ENCODE measurements around the gene PPP1R1B. TPM values are rescaled to one million over a fixed set of nuclear protein-coding genes. Genes with fewer than 3 reads are reported as not detected.
A peak's percentile ranks its signal among the peaks of the same experiment; 100 is the strongest.

The PPP1R1B gene
- total and polyA plus RNA-seq, 12 donors: 0.28 to 2.1 (median 0.66) TPM; not detected in 1

DNA sequence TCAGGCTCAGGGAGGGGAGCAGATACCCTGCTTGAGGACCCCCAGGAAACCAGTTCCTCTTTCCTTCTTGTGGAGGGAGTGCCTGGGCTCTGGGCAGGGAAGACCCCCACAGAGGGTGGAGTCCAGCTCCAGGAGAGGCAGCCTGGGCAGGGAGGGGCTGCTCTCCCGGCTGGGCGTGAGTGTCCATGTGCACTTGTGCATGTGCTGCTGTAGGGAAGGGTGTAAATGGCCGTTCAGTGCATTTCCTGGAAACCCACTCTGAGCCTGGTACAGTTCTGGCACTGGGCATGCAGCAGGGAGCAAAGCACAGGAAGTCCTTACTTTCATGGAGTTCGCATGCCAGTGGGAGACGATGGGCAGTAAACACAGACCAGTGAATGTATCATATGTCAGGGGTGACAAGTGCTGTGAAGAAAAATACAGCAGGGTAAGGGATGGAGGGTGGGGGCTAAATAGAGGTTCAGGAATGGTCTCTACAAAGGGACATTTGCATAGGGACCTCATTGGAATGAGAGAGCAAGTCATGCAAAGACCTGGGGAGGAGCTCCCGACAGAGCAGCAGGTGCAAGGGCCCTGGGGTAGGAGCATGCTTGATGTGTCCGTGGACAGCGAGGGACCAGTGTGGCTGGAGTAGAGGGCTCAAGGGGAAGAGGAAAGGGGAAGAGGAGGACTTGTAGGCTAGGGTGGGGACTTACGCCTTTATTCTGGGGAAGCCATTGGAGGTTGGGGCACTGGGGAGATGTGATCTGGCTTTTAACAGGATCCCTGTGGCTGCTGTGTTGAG lies 15.7 kb downstream of the PPP1R1B start:
- H3K27me3 ChIP-seq: no peaks in the 10 kb centered on the region
- WGBS, 2 donors: 77 to 85% methylated on average over 9 of the region's 9 CpGs
- TF ChIP-seq, protein P1, sequence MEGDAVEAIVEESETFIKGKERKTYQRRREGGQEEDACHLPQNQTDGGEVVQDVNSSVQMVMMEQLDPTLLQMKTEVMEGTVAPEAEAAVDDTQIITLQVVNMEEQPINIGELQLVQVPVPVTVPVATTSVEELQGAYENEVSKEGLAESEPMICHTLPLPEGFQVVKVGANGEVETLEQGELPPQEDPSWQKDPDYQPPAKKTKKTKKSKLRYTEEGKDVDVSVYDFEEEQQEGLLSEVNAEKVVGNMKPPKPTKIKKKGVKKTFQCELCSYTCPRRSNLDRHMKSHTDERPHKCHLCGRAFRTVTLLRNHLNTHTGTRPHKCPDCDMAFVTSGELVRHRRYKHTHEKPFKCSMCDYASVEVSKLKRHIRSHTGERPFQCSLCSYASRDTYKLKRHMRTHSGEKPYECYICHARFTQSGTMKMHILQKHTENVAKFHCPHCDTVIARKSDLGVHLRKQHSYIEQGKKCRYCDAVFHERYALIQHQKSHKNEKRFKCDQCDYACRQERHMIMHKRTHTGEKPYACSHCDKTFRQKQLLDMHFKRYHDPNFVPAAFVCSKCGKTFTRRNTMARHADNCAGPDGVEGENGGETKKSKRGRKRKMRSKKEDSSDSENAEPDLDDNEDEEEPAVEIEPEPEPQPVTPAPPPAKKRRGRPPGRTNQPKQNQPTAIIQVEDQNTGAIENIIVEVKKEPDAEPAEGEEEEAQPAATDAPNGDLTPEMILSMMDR (IDR thresholded peaks at IDR 0.05): no peak
- intact Hi-C loops (cut with DNase I): no loop called here
- ATAC-seq: no peak
- H3K4me1 ChIP-seq: peaks cover 10 to 88% (median 63%) of the 10 kb centered on the region in 9 donors
- no peak for DNase-seq
- H3K27ac ChIP-seq: no peak overlapping the region
- no peaks in the 10 kb centered on the region for H3K9me3 ChIP-seq
- H3K4me3 ChIP-seq: no peak overlapping the region
- H3K36me3 ChIP-seq: peaks cover 0 to 6% (median 0%) of the 10 kb centered on the region in 9 donors

DNA sequence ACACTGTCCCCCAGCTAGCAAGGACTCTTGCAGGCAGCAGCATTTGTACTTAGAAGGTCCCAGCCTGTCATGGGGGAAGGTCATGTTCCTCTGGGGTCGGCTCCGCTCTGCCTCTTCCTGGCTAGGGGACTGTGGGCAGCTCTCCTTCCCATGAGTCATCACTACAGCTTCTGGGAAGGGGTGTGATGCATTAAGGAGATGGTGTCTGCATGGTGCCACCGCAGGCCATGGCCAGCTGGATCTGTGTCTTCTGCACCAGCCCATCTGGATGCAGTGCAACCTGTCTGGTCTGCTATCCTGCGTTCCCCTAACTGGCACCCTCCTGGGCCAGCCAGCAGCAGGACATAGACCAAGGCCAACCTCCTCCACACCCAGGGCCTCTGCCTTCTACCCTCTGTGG lies 16.5 kb downstream of the PPP1R1B start:
- intact Hi-C loops (cut with DNase I): no loop called here
- Histone ChIP-seq H3K36me3 (peaks cover 0 to 6% (median 0%) of the 10 kb centered on the region in 9 donors), H3K4me3 (no peak overlapping the region), H3K9me3 (no peaks in the 10 kb centered on the region), H3K27ac (no peak overlapping the region), H3K4me1 (peaks cover 10 to 81% (median 55%) of the 10 kb centered on the region in 9 donors), H3K27me3 (no peaks in the 10 kb centered on the region)
- DNase-seq: no peak
- TF ChIP-seq, protein P1 (IDR thresholded peaks at IDR 0.05): no peak
- ATAC-seq: peak in 3 of 8 donors; percentile 31 to 57 (median 46)
- 73 to 75% methylated on average over 4 of the region's 4 CpGs for WGBS, 2 donors

DNA sequence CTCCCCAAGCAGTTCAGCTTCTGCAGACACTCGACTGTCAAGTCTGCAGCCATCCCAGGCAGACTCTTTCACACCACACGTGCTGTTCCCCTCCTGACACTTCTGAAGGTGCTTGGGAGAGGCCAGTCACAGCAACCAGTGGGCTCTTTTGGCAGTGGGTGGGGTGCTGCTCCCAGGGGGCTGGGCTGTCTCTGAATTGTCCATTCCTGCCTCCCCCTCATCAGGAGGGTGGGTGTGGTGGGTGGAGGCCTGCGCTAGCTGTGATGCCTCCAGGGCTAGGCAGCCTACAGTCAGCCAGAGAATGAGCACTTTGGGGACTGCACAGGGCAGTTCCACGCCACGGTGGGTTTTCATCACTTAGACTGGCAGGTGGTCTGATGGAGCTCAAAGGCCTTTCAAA lies 20.5 kb downstream of the PPP1R1B start:
- TF ChIP-seq, protein P1 (IDR thresholded peaks at IDR 0.05): no peak
- Histone ChIP-seq H3K27ac (no peak overlapping the region), H3K9me3 (no peaks in the 10 kb centered on the region), H3K4me3 (no peak overlapping the region), H3K4me1 (peaks cover under 1 to 46% (median 22%) of the 10 kb centered on the region in 9 donors), H3K36me3 (peaks cover 0 to 11% (median 0%) of the 10 kb centered on the region in 9 donors), H3K27me3 (no peaks in the 10 kb centered on the region)
- peak in 2 of 8 donors; percentile 30 to 31 for ATAC-seq
- intact Hi-C loops (cut with DNase I): no loop called here
- 61 to 63% methylated on average over 5 of the region's 5 CpGs for WGBS, 2 donors
- no peak for DNase-seq

DNA sequence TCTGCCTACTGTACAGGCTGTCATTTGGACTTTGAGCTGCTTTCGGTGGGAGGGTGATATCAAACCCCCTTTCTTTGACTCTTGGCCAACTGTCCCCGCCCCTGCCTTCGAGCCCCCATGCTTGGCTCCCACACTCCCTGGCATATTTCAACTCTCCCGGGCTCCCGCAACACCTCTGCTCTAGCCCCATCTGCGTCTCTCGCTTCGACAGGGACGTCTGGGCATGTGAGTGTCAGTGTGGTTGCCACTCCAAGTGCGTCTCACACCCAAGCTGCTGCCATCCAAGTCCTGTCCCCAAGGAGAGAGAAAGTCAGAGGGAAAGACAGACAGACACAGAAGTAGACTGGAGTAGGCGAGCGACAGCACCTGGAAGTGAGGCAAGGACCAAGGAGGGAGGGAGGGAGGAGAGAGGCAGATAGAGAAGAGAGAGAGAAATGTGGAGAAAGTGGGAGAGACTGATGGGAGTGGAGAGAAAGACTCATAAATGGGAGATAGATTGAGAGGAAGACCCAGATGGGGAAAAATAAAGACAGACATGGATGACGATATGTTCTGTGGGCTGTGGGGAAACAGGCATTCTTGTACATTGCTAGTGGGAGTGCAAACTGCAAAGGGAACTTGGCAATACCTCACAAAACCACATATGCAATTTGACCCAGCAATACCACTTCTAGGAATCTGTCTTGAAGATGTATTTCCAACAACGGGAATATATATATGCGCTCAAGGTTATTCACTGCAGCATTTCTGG lies 22.0 kb downstream of the PPP1R1B start:
- WGBS, 2 donors: 88 to 92% methylated on average over 15 of the region's 15 CpGs
- no peak overlapping the region for H3K27ac ChIP-seq
- no peak for DNase-seq
- peaks cover under 1 to 47% (median 23%) of the 10 kb centered on the region in 9 donors for H3K4me1 ChIP-seq
- H3K36me3 ChIP-seq: peaks cover 0 to 13% (median 0%) of the 10 kb centered on the region in 9 donors
- no peaks in the 10 kb centered on the region for H3K27me3 ChIP-seq
- intact Hi-C loops (cut with DNase I): no loop called here
- H3K9me3 ChIP-seq: no peaks in the 10 kb centered on the region
- TF ChIP-seq, protein P1 (IDR thresholded peaks at IDR 0.05): no peak
- ATAC-seq: no peak
- no peak overlapping the region for H3K4me3 ChIP-seq
